Chondrocyte (in vitro differentiated cells): Measurements from ENCODE around the gene DENND1A. TPM values are rescaled to one million over a fixed set of nuclear protein-coding genes. Genes with fewer than 3 reads are reported as not detected.
"Not testable (repeated sequence)": the region's sequence is repeated elsewhere in the genome, so short reads cannot be mapped to it uniquely, and the experiment has no call there.

Source experiments
- DNase-seq: peaks from one replicate; pipeline ENCODE4 v3.0.0; 2021; ENCODE audit warnings: mixed read lengths, low spot score
- H3K27ac Mint-ChIP-seq: one replicate; pipeline ENCODE4 v1.8.0; 2021; ENCODE audit warnings: mild to moderate bottlenecking, moderate library complexity, mixed read lengths; ENCODE audit not compliant: unreplicated experiment
- H3K27me3 Mint-ChIP-seq: 2 replicates; pipeline ENCODE4 v1.8.0; 2021; ENCODE audit warnings: low read depth, mixed read lengths
- H3K36me3 Mint-ChIP-seq: 2 replicates; pipeline ENCODE4 v1.8.0; 2021; ENCODE audit warnings: low read depth, mixed read lengths
- H3K4me1 Mint-ChIP-seq: 2 replicates; pipeline ENCODE4 v1.8.0; 2021; ENCODE audit warnings: low read depth, mild to moderate bottlenecking, mixed read lengths
- H3K4me3 Mint-ChIP-seq: one replicate; pipeline ENCODE4 v1.8.0; 2021; ENCODE audit warnings: mild to moderate bottlenecking, moderate library complexity, mixed read lengths; ENCODE audit not compliant: unreplicated experiment
- H3K9me3 Mint-ChIP-seq: 2 replicates; pipeline ENCODE4 v1.8.0; 2021; ENCODE audit warnings: low read depth, mixed read lengths
- total RNA-seq: library from RNA; stranded (reverse); gene quantifications from 3 replicates; pipeline ENCODE4 v1.2.1, GENCODE V29; 2021
- TF ChIP-seq, protein P1 (sequence below): fragments of 200-600 bp; sonication (generic); IDR thresholded peaks from 2 replicates; pipeline ENCODE4 v1.5.0; 2021; ENCODE audit warnings: antibody characterized with exemption, mild to moderate bottlenecking, moderate library complexity

Gene DENND1A
- total RNA-seq, 1 donor from 2014 or later: 15.3 TPM

DNA sequence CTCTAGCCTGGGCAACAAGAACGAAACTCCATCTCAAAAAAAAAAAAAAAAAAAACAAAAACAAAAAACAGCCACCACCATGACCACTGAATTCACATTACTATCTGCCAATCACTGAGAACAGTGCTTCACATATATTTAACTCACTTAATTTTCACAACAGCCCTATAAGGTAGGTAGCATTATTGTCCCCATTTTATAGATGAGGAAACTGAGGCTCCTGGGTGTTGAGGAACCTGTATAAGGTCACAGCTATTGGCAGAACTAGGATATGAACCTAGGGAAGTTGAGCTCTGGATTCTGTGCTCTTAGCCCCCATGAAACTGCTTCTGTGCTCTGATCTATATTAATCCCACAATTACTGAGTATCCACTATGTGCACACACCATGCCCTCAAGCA lies 290.2 kb downstream of the DENND1A start:
- H3K4me3 Mint-ChIP-seq: no peak overlapping the region
- H3K27ac Mint-ChIP-seq: no peak overlapping the region
- peaks cover 36% of the 10 kb centered on the region for H3K4me1 Mint-ChIP-seq
- no peaks in the 10 kb centered on the region for H3K36me3 Mint-ChIP-seq
- H3K9me3 Mint-ChIP-seq: no peaks in the 10 kb centered on the region
- no peak for DNase-seq
- H3K27me3 Mint-ChIP-seq: no peaks in the 10 kb centered on the region
- TF ChIP-seq, protein P1, sequence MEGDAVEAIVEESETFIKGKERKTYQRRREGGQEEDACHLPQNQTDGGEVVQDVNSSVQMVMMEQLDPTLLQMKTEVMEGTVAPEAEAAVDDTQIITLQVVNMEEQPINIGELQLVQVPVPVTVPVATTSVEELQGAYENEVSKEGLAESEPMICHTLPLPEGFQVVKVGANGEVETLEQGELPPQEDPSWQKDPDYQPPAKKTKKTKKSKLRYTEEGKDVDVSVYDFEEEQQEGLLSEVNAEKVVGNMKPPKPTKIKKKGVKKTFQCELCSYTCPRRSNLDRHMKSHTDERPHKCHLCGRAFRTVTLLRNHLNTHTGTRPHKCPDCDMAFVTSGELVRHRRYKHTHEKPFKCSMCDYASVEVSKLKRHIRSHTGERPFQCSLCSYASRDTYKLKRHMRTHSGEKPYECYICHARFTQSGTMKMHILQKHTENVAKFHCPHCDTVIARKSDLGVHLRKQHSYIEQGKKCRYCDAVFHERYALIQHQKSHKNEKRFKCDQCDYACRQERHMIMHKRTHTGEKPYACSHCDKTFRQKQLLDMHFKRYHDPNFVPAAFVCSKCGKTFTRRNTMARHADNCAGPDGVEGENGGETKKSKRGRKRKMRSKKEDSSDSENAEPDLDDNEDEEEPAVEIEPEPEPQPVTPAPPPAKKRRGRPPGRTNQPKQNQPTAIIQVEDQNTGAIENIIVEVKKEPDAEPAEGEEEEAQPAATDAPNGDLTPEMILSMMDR: no peak

DNA sequence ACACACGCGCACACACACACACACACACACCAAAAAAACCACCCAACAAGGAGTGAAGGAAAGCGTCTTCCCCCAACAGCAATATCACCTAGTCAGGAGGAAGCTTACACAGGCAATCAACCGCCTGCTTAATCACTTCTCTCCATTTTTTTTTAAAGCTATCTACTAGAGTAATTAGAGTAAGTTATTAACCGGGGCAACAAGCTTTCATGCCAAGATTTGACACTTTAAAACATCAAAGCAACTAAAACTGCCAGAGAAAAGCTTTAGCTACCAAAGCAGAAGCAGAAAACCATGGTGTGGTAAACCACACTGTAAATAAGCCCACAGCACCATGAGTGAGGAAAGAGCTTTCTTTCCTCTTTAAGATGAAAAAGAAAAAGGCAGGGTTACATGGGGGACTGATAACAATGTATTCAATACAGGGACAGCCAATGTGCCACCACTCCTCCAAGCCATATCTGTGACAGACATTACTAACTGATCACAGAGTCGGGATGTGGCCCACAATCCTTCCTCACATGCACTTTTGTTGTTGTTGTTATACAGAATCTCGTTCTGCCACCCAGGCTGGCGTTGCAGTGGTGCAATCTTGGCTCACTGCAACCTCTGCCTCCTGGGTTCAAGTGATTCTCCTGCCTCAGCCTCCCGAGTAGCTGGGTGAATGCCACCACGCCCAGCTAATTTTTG lies 291.8 kb downstream of the DENND1A start:
- H3K27ac Mint-ChIP-seq: peak overlapping the region; percentile 13

GRCh38 chr9:123637606-123637944 lies 292.4 kb downstream of the DENND1A start:
- Mint-ChIP-seq H3K4me3 (no peak overlapping the region), H3K27me3 (no peaks in the 10 kb centered on the region), H3K4me1 (peaks cover 22% of the 10 kb centered on the region), H3K9me3 (no peaks in the 10 kb centered on the region), H3K27ac (peak overlapping the region; percentile 13), H3K36me3 (no peaks in the 10 kb centered on the region)
- no peak for DNase-seq
- TF ChIP-seq, protein P1: no peak

More for the DNA sequence above, 291.8 kb downstream of the DENND1A start:
- no peaks in the 10 kb centered on the region for H3K9me3 Mint-ChIP-seq
- TF ChIP-seq, protein P1: no peak
- H3K27me3 Mint-ChIP-seq: no peaks in the 10 kb centered on the region
- H3K4me1 Mint-ChIP-seq: peaks cover 27% of the 10 kb centered on the region
- no peak overlapping the region for H3K4me3 Mint-ChIP-seq
- H3K36me3 Mint-ChIP-seq: no peaks in the 10 kb centered on the region
- no peak for DNase-seq

GRCh38 chr9:123636805-123637204 lies 293.1 kb downstream of the DENND1A start:
- H3K27me3 Mint-ChIP-seq, H3K9me3 Mint-ChIP-seq, H3K27ac Mint-ChIP-seq, H3K36me3 Mint-ChIP-seq, H3K4me3 Mint-ChIP-seq, DNase-seq: not testable (repeated sequence)
- H3K4me1 Mint-ChIP-seq: peaks cover 20% of the 10 kb centered on the region

- no peak overlapping the region for H3K27ac Mint-ChIP-seq
- H3K4me3 Mint-ChIP-seq: no peak overlapping the region
- H3K36me3 Mint-ChIP-seq: peaks cover 10% of the 10 kb centered on the region
- no peaks in the 10 kb centered on the region for H3K9me3 Mint-ChIP-seq
- TF ChIP-seq, protein P1: no peak
- H3K27me3 Mint-ChIP-seq: no peaks in the 10 kb centered on the region
- DNase-seq: no peak
- peaks cover 8% of the 10 kb centered on the region for H3K4me1 Mint-ChIP-seq
Measured at GRCh38 chr9:123631862-123632261, 298.1 kb downstream of the DENND1A start.

- H3K9me3 Mint-ChIP-seq: no peaks in the 10 kb centered on the region
- H3K4me3 Mint-ChIP-seq: no peak overlapping the region
- TF ChIP-seq, protein P1: no peak
- no peak for DNase-seq
- H3K27me3 Mint-ChIP-seq: no peaks in the 10 kb centered on the region
- H3K27ac Mint-ChIP-seq: no peak overlapping the region
- H3K4me1 Mint-ChIP-seq: peaks cover 6% of the 10 kb centered on the region
- peaks cover 10% of the 10 kb centered on the region for H3K36me3 Mint-ChIP-seq
Measured at GRCh38 chr9:123630233-123630632, 299.7 kb downstream of the DENND1A start.
